Measurements from ENCODE around the gene ZGLP1.

DNA sequence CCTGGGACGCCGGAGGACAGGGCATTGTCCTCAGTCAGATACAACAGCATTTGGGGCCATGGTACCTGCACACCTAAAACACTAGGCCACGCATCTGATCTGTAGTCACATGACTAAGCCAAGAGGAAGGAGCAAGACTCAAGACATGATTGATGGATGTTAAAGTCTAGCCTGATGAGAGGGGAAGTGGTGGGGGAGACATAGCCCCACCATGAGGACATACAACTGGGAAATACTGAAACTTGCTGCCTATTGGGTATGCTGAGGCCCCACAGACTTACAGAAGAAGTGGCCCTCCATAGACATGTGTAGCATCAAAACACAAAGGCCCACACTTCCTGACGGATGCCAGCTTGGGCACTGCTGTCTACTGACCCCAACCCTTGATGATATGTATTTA lies 24.2 kb downstream of the ZGLP1 start:
- TF ChIP-seq, protein P1, sequence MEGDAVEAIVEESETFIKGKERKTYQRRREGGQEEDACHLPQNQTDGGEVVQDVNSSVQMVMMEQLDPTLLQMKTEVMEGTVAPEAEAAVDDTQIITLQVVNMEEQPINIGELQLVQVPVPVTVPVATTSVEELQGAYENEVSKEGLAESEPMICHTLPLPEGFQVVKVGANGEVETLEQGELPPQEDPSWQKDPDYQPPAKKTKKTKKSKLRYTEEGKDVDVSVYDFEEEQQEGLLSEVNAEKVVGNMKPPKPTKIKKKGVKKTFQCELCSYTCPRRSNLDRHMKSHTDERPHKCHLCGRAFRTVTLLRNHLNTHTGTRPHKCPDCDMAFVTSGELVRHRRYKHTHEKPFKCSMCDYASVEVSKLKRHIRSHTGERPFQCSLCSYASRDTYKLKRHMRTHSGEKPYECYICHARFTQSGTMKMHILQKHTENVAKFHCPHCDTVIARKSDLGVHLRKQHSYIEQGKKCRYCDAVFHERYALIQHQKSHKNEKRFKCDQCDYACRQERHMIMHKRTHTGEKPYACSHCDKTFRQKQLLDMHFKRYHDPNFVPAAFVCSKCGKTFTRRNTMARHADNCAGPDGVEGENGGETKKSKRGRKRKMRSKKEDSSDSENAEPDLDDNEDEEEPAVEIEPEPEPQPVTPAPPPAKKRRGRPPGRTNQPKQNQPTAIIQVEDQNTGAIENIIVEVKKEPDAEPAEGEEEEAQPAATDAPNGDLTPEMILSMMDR (IDR thresholded peaks at IDR 0.05): no peak
- no peak for TF ChIP-seq POLR2AphosphoS5 (IDR thresholded peaks at IDR 0.05)
- TF ChIP-seq POLR2A (IDR thresholded peaks at IDR 0.05): no peak
- TF ChIP-seq EP300 (IDR thresholded peaks at IDR 0.05): no peak
